GM18951 (cell line): Measurements from ENCODE around the gene MTA3.

Experiments
- POLR2A ChIP-seq: IDR thresholded peaks from 4 replicates; pipeline ENCODE4 v1.6.1; 2011; ENCODE audit warnings: mild to moderate bottlenecking; ENCODE audit not compliant: insufficient read length, insufficient read depth; ENCODE audit errors: extremely low read depth
- in situ Hi-C: fragments of 300-500 bp; cut with MboI; formaldehyde crosslinking; loops from one replicate; pipeline ENCODE4 v1.12.0; 2022; ENCODE audit warnings: low sequenced_read_pairs, mixed read lengths, inconsistent platforms; ENCODE audit not compliant: unreplicated experiment

Gene MTA3

GRCh38 chr2:42693688-42694479 is 125.5 kb downstream of the MTA3 start:
- TF ChIP-seq POLR2A, result no peak
- in situ Hi-C loops, result no loop called here

- TF ChIP-seq POLR2A, result no peak
- in situ Hi-C loops, result no loop called here
These were observed 128.6 kb downstream of the MTA3 start for GRCh38 chr2:42696987-42697386.

- in situ Hi-C loops, result no loop called here
- no peak for TF ChIP-seq POLR2A
These were observed 130.5 kb downstream of the MTA3 start for GRCh38 chr2:42698940-42699339.

- in situ Hi-C loops, result no loop called here
- TF ChIP-seq POLR2A, result no peak
These were observed 138.4 kb downstream of the MTA3 start for GRCh38 chr2:42706836-42707235.

- no peak for TF ChIP-seq POLR2A
- in situ Hi-C loops, result no loop called here
These were observed 139.7 kb downstream of the MTA3 start for GRCh38 chr2:42708179-42708578.

GRCh38 chr2:42711896-42712295 is 143.5 kb downstream of the MTA3 start:
- in situ Hi-C loops, result no loop called here
- no peak for TF ChIP-seq POLR2A

GRCh38 chr2:42712934-42713333 is 144.5 kb downstream of the MTA3 start:
- TF ChIP-seq POLR2A, result no peak
- in situ Hi-C loops, result no loop called here

GRCh38 chr2:42713920-42714319 is 145.5 kb downstream of the MTA3 start:
- in situ Hi-C loops, result no loop called here
- TF ChIP-seq POLR2A, result no peak

GRCh38 chr2:42714686-42715085 is 146.3 kb downstream of the MTA3 start:
- TF ChIP-seq POLR2A, result no peak
- in situ Hi-C loops, result no loop called here

GRCh38 chr2:42721898-42722297 is 153.5 kb downstream of the MTA3 start:
- in situ Hi-C loops, result no loop called here

GRCh38 chr2:42722320-42723190 is 154.1 kb downstream of the MTA3 start:
- in situ Hi-C loops, result no loop called here
- no peak for TF ChIP-seq POLR2A

More at GRCh38 chr2:42721898-42722297, 153.5 kb downstream of the MTA3 start:
- no peak for TF ChIP-seq POLR2A

GRCh38 chr2:42723465-42723864 is 155.0 kb downstream of the MTA3 start:
- no peak for TF ChIP-seq POLR2A

GRCh38 chr2:42724886-42725285 is 156.5 kb downstream of the MTA3 start:
- no peak for TF ChIP-seq POLR2A
- in situ Hi-C loops, result no loop called here

More at GRCh38 chr2:42723465-42723864, 155.0 kb downstream of the MTA3 start:
- in situ Hi-C loops, result no loop called here
